B cell (primary cell): ENCODE results near the gene TXLNA. TPM values are rescaled to one million over a fixed set of nuclear protein-coding genes. Genes with fewer than 3 reads are reported as not detected.
"Not testable (repeated sequence)": the region's sequence is repeated elsewhere in the genome, so short reads cannot be mapped to it uniquely, and the experiment has no call there.

Experiments
- ATAC-seq: fragments of 200-7000 bp; cut with Tn5 transposase; one replicate; pipeline ENCODE4 v1.10.0; 2021; ENCODE audit warnings: low read depth, mild to moderate bottlenecking, moderate number of reproducible peaks, moderate library complexity
- CTCF ChIA-PET: fragments of 350-600 bp; sonication (Branson Sonifier 250); formaldehyde crosslinking; loops from one replicate; lab custom pipeline; 2021; ENCODE audit warnings: antibody characterized with exemption, inconsistent platforms; lab: Charles Lee
- POLR2A ChIA-PET: fragments of 350-600 bp; sonication (Branson Sonifier 250); formaldehyde crosslinking; loops from one replicate; lab custom pipeline; 2021; ENCODE audit warnings: antibody characterized with exemption; lab: Charles Lee
- DNase-seq: peaks from one replicate; pipeline ENCODE4 v3.0.0; 2013
- H2AFZ ChIP-seq: 2 replicates; pipeline ENCODE4 v1.6.1; 2012; ENCODE audit warnings: mild to moderate bottlenecking, low read depth, low read length; ENCODE audit not compliant: insufficient read depth, poor library complexity, severe bottlenecking
- H3K27ac ChIP-seq, 2 donors: 1 replicate in 1 of 2; 2 replicates in 1 of 2; pipeline ENCODE4 v1.5.1; 2012 to 2013; ENCODE audit warnings: low read length in 2 of 2, mild to moderate bottlenecking in 2 of 2, moderate library complexity in 1 of 2
- H3K27me3 ChIP-seq, 4 experiments: fragments of 200-600 bp in 1 of 4; sonication (generic) in 1 of 4; replicated peaks in 1 of 4; 1 replicate in 2 of 4; 2 replicates in 2 of 4; pipeline versions ENCODE4 v1.6.1 to v1.7.0; 2013 to 2016; ENCODE audit warnings: low read length in 3 of 4, mild to moderate bottlenecking in 2 of 4, mixed read lengths in 1 of 4, moderate library complexity in 1 of 4; ENCODE audit not compliant: insufficient read depth in 4 of 4, control insufficient read depth in 3 of 4; ENCODE audit errors: control extremely low read depth in 1 of 4
- H3K36me3 ChIP-seq, 2 experiments: replicated peaks in 1 of 2; 1 replicate in 1 of 2; 2 replicates in 1 of 2; pipeline versions ENCODE4 v1.6.1 to v1.7.1; 2013; ENCODE audit warnings: low read length in 1 of 2; ENCODE audit not compliant: insufficient read depth in 2 of 2, control insufficient read depth in 1 of 2; ENCODE audit errors: control extremely low read depth in 1 of 2, extremely low read depth in 1 of 2
- H3K4me1 ChIP-seq, 2 donors: fragments of 200-600 bp in 1 of 2; sonication (generic) in 1 of 2; 1 replicate in 1 of 2; 2 replicates in 1 of 2; pipeline versions ENCODE4 v1.5.1 to v1.6.1; 2013 to 2017; ENCODE audit warnings: low read length in 2 of 2; ENCODE audit not compliant: control insufficient read depth in 2 of 2, insufficient read depth in 2 of 2
- H3K4me2 ChIP-seq: replicated peaks from 2 replicates; pipeline ENCODE3; 2012; ENCODE audit warnings: mild to moderate bottlenecking, low read depth, low read length; ENCODE audit not compliant: poor library complexity, severe bottlenecking
- H3K4me3 ChIP-seq, 5 experiments: fragments of 200-600 bp in 1 of 5; sonication (generic) in 1 of 5; 1 replicate in 3 of 5; 2 replicates in 2 of 5; pipeline versions ENCODE4 v1.5.1 to v1.7.0; 2011 to 2016; ENCODE audit warnings: low read length in 4 of 5, mild to moderate bottlenecking in 4 of 5, low read depth in 2 of 5, control low read depth in 1 of 5, moderate library complexity in 1 of 5; ENCODE audit not compliant: insufficient read depth in 1 of 5; ENCODE audit errors: control extremely low read depth in 1 of 5, extremely low read depth in 1 of 5
- H3K79me2 ChIP-seq: fragments of 200-600 bp; sonication (generic); one replicate; pipeline ENCODE4 v1.6.0; 2016; ENCODE audit warnings: low read length; ENCODE audit not compliant: control insufficient read depth, insufficient read depth
- H3K9ac ChIP-seq: fragments of 200-600 bp; sonication (generic); 2 replicates; pipeline ENCODE4 v1.6.1; 2017; ENCODE audit warnings: mild to moderate bottlenecking, low read length, moderate library complexity
- H3K9me3 ChIP-seq, 3 donors: one replicate each; pipeline versions ENCODE4 v1.6.1 to v1.7.1; 2013; ENCODE audit warnings: low read length in 2 of 3; ENCODE audit not compliant: control insufficient read depth in 2 of 3, insufficient read depth in 1 of 3; ENCODE audit errors: control extremely low read depth in 1 of 3
- H4K20me1 ChIP-seq: 2 replicates; pipeline ENCODE4 v1.6.0; 2012; ENCODE audit warnings: mild to moderate bottlenecking, low read length; ENCODE audit not compliant: insufficient read depth, control insufficient read depth, poor library complexity, severe bottlenecking
- H3K27ac Mint-ChIP-seq: one replicate; pipeline ENCODE4 v1.8.0; 2021; ENCODE audit warnings: mixed read lengths
- H3K27me3 Mint-ChIP-seq: one replicate; pipeline ENCODE4 v1.8.0; 2021; ENCODE audit warnings: mixed read lengths
- H3K4me1 Mint-ChIP-seq: one replicate; pipeline ENCODE4 v1.8.0; 2021; ENCODE audit warnings: mixed read lengths
- H3K4me3 Mint-ChIP-seq: one replicate; pipeline ENCODE4 v1.8.0; 2021; ENCODE audit warnings: mixed read lengths
- H3K9me3 Mint-ChIP-seq: one replicate; pipeline ENCODE4 v1.8.0; 2022; ENCODE audit warnings: mixed read lengths; ENCODE audit not compliant: insufficient read depth
- CTCF ChIP-seq: fragments of 200-600 bp; IDR thresholded peaks from one replicate; pipeline ENCODE4 v1.8.0; 2022; ENCODE audit warnings: antibody characterized with exemption, mild to moderate bottlenecking
- EZH2 ChIP-seq: IDR thresholded peaks from 2 replicates; pipeline ENCODE4 v1.6.1; 2012; ENCODE audit warnings: borderline replicate concordance, low read depth, mild to moderate bottlenecking, moderate library complexity, low read length; ENCODE audit not compliant: insufficient read depth, poor library complexity, severe bottlenecking
- WGBS: methylation state at CpG from one replicate; pipeline ENCODE4 v1.1.5; 2013; ENCODE audit warnings: missing lambda C conversion rate; ENCODE audit not compliant: insufficient coverage; 5-methylcytosine and 5-hydroxymethylcytosine counted together
- intact Hi-C: fragments of 100-400 bp; cut with micrococcal nuclease; formaldehyde crosslinking; loops from one replicate; pipeline ENCODE4 v1.10.0; 2022
- polyA minus RNA-seq: library from RNA; depleted of rRNA, polyadenylated mRNA; stranded (reverse); fragments of >200 nt; gene quantifications from 2 replicates; pipeline ENCODE4 v1.2.3, GENCODE V29; 2012
- polyA plus RNA-seq: library from polyadenylated mRNA; depleted of rRNA; stranded (reverse); fragments of >200 nt; gene quantifications from 2 replicates; pipeline ENCODE4 v1.2.3, GENCODE V29; 2012
- total RNA-seq, 2 donors: library from RNA; stranded (reverse); fragments of 120-200 nt in 1 of 2; gene quantifications; 1 replicate in 1 of 2; 2 replicates in 1 of 2; pipeline versions ENCODE4 v1.2.3 to v1.2.4, GENCODE V29; 2013 to 2022

The TXLNA gene
- total RNA-seq, result 38.3 and 38.4 TPM in 2 replicates
- 31.8 TPM for total RNA-seq (2013)
- polyA plus RNA-seq, result 16.9 and 23.0 TPM in 2 replicates
- polyA minus RNA-seq, result 29.5 and 36.0 TPM in 2 replicates

- Mint-ChIP-seq H3K27ac (peak within 1 kb of the TSS; percentile 99), H3K4me3 (peak within 1 kb of the TSS; percentile 96), H3K27me3 (no peaks in the 10 kb centered on the region), H3K9me3 (no peaks in the 10 kb centered on the region), H3K4me1 (peaks cover 35% of the 10 kb centered on the region)
- TF ChIP-seq CTCF (no peak), EZH2 (no peak)
- ChIA-PET POLR2A (interaction anchor here (0.5 to 2.0 kb wide), 14 partner anchors 21 to 157 kb away, joined by 3 to 11 read pairs (median 4); partner anchors contain the start of genes CCDC28B, HDAC1, KPNA6 and MARCKSL1), CTCF (interaction anchor here (0.6 to 2.0 kb wide), 12 partner anchors 19 to 214 kb away, joined by 3 to 6 read pairs (median 3); partner anchors contain the start of genes BSDC1 and KPNA6)
- H3K9ac ChIP-seq, result peak within 1 kb of the TSS; percentile 82
- ATAC-seq, result peak; percentile 90
- H3K9me3 ChIP-seq, result no peaks in the 10 kb centered on the region
- DNase-seq, result peak; percentile 94
- peaks cover 0 to 21% of the 10 kb centered on the region in 2 experiments for H3K36me3 ChIP-seq
- H3K4me3 ChIP-seq, result peak within 1 kb of the TSS; percentile 71 to 92 (median 76)
- peak within 1 kb of the TSS; percentile 85 for H2AFZ ChIP-seq
- peak within 1 kb of the TSS; percentile 76 to 90 for H3K27ac ChIP-seq
- intact Hi-C loops, result loop anchor here (1.0 to 2.0 kb wide), 8 partner anchors 21 to 215 kb away; partner anchors contain the start of genes BSDC1, CCDC28B, EIF3I and IQCC
- WGBS, result under 1% methylated on average over 79 of the region's 79 CpGs
- H3K4me1 ChIP-seq, result peaks cover 21 to 31% of the 10 kb centered on the region in 2 donors
- H3K4me2 ChIP-seq, result peak within 1 kb of the TSS; percentile 99
- peaks cover 23% of the 10 kb centered on the region for H4K20me1 ChIP-seq
- H3K79me2 ChIP-seq, result peaks cover 43% of the 10 kb centered on the region
- no peaks in the 10 kb centered on the region for H3K27me3 ChIP-seq
These were observed at the start of gene TXLNA for GRCh38 chr1:32179443-32180185. TXLNA (plus strand) TSS chr1:32179675; CDS start chr1:32180346, 671 bp downstream.

DNA sequence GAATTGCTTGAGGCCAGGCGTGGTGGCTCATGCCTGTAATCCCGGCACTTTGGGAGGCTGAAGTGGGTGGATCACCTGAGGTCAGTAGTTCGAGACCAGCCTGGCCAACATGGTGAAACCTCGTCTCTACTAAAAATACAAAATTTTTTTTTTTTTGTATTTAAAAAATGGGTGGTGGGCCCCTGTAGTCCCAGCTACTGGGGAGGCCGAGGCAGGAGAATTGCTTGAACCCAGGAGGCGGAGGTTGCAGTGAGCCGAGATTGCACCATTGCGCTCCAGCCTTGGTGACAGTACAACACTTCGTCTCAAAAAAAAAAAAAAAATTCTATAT lies 45.6 kb upstream of the TXLNA start:
- H3K27ac Mint-ChIP-seq, intact Hi-C loops, H3K9me3 ChIP-seq, H3K27me3 Mint-ChIP-seq, H3K9ac ChIP-seq, H3K4me1 ChIP-seq, H3K4me2 ChIP-seq, H3K27ac ChIP-seq, H3K4me3 Mint-ChIP-seq, H3K9me3 Mint-ChIP-seq, DNase-seq, H3K27me3 ChIP-seq, ATAC-seq, H2AFZ ChIP-seq, H3K4me3 ChIP-seq: not testable (repeated sequence)
- POLR2A ChIA-PET, result interaction anchor here (0.7 kb wide), 1 partner anchor 9 kb away, joined by 3 read pairs; no protein-coding TSS in a partner anchor
- WGBS, result 100% methylated on average over 2 of the region's 9 CpGs
- CTCF ChIA-PET, result interaction anchor here (0.6 kb wide), 1 partner anchor 8 kb away, joined by 5 read pairs; no protein-coding TSS in a partner anchor
- H3K4me1 Mint-ChIP-seq, result peaks cover 20% of the 10 kb centered on the region
- H3K79me2 ChIP-seq, result peaks cover 98% of the 10 kb centered on the region
- peaks cover 81% of the 10 kb centered on the region for H4K20me1 ChIP-seq
- H3K36me3 ChIP-seq, result peaks cover 1 to 14% of the 10 kb centered on the region in 2 experiments
